Activated T-cell treated with anti-CD3 and anti-CD28 coated beads, Interleukin-2, amount 50 U/mL, for 24 hours (primary cell): Measurements from ENCODE around the gene NFKB1.
A peak's percentile ranks its signal among the peaks of the same experiment; 100 is the strongest.
"Not testable (repeated sequence)": the region's sequence is repeated elsewhere in the genome, so short reads cannot be mapped to it uniquely, and the experiment has no call there.

ENCODE experiments used
- DNase-seq: peaks from one replicate; pipeline ENCODE4 v3.0.0-alpha.2; 2020
- H3K27ac Mint-ChIP-seq: 2 replicates; pipeline ENCODE4 v1.8.0; 2020; ENCODE audit warnings: mild to moderate bottlenecking, mixed read lengths
- H3K27me3 Mint-ChIP-seq: 2 replicates; pipeline ENCODE4 v1.8.0; 2020; ENCODE audit warnings: mixed read lengths
- H3K36me3 Mint-ChIP-seq: 2 replicates; pipeline ENCODE4 v1.8.0; 2020; ENCODE audit warnings: low read depth, mixed read lengths
- H3K4me1 Mint-ChIP-seq: 2 replicates; pipeline ENCODE4 v1.8.0; 2020; ENCODE audit warnings: low read depth, mixed read lengths
- H3K4me3 Mint-ChIP-seq: 2 replicates; pipeline ENCODE4 v1.8.0; 2020; ENCODE audit warnings: mild to moderate bottlenecking, moderate library complexity, mixed read lengths
- H3K9me3 Mint-ChIP-seq: 2 replicates; pipeline ENCODE4 v1.8.0; 2020; ENCODE audit warnings: mixed read lengths

NFKB1 gene

DNA sequence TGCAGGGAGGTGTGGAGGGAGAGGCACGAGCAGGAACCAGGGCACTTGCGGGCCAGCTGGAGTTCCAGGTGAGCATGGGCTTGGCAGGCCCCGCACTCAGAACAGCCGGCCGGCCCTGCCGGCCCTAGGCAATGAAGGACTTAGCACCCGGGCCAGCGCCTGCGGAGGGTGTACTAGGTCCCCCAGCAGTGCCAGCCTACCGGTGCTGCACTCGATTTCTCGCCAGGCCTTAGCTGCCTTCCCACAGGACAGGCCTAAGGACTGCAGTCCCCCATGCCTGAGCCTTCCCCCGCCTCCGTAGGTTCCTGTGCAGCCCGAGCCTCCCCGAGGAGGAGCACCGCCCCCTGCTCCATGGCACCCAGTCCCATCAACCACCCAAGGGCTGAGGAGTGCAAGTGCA lies 18.0 kb upstream of the NFKB1 start:
- Mint-ChIP-seq H3K9me3 (peaks cover 8% of the 10 kb centered on the region), H3K36me3 (no peaks in the 10 kb centered on the region), H3K27ac (no peak overlapping the region), H3K4me3 (no peak overlapping the region), H3K27me3 (no peaks in the 10 kb centered on the region), H3K4me1 (peaks cover 11% of the 10 kb centered on the region)
- DNase-seq: no peak

DNA sequence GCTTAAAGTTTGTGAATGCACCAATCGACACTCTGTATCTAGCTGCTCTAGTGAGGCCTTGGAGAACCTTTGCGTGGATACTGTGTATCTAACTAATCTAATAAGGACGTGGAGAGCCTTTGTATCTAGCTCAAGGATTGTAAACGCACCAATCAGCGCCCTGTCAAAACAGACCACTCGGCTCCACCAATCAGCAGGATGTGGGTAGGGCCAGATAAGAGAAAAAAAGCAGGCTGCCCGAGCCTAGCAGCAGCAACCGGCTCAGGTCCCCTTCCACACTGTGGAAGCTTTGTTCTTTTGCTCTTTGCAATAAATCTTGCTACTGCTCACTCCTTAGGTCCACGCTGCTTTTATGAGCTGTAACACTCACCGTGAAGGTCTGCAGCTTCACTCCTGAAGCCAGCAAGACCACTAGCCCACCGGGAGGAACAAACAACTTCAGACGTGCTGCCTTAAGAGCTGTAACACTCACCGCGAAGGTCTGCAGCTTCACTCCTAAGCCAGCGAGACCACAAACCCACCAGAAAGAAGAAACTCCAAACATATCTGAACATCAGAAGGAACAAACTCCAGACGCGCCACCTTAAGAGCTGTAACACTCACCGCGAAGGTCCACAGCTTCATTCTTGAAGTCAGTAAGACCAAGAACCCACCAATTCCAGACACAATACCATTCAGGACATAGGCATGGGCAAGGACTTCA lies 17.0 kb upstream of the NFKB1 start:
- not testable (repeated sequence) for H3K36me3 Mint-ChIP-seq, DNase-seq, H3K9me3 Mint-ChIP-seq, H3K27me3 Mint-ChIP-seq
- H3K4me3 Mint-ChIP-seq: peak overlapping the region; percentile 21
- H3K27ac Mint-ChIP-seq: peak overlapping the region; percentile 2
- peaks cover 11% of the 10 kb centered on the region for H3K4me1 Mint-ChIP-seq

DNA sequence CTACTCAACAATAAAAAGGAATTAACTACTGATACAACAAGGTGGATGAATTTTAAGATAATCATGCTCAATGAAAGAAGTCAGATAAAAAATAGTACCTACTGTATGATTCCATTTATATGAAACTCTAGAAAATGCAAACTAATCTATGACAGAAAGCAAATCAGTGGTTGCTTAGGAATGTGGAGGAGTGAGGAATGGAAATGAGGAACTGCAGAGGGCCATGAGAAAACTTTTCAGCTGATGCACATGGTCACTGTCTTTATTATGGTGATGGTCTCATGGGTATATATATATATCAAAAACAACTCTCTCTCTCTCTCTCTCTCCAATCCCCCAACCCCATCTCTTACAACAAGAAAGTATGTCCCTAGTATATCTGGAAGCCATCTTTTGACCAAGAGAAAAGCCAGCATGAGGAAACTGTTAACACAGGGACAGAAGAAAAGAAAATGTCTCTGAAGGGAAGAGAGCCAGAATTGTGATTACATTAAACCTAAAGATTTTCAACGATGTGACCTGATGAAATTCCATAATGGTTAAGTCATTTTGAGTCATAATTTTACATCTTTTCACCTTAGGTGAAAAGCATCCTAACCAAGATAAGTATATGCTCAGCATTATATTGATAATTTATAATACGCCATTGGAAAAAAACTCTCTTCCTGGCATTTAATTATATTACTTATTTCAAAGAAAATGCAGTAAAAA lies 8.5 kb upstream of the NFKB1 start:
- no peaks in the 10 kb centered on the region for H3K36me3 Mint-ChIP-seq
- H3K27me3 Mint-ChIP-seq: no peaks in the 10 kb centered on the region
- no peak for DNase-seq
- H3K27ac Mint-ChIP-seq: no peak overlapping the region
- H3K4me1 Mint-ChIP-seq: peaks cover 21% of the 10 kb centered on the region
- H3K4me3 Mint-ChIP-seq: no peak overlapping the region
- no peaks in the 10 kb centered on the region for H3K9me3 Mint-ChIP-seq

DNA sequence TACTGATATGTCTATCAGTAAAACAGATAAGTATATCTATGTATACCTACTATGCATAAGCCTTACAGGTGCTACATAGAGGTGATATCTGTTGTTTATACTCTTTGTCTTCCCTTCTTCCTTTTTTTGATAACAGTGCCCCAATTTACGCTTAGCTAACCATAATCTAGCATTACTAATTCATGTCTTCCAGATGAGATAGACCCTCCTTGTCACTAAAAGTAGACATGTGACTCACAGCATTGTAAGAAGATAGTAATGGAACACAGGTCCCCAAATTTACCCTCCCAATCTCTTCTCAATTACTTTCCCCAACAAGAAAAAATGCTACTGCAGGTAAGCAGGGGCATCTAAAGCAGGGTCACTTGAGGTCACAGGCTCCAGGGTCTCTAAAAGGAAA lies 7.9 kb upstream of the NFKB1 start:
- Mint-ChIP-seq H3K4me1 (peaks cover 25% of the 10 kb centered on the region), H3K27ac (no peak overlapping the region), H3K9me3 (peaks cover 1% of the 10 kb centered on the region), H3K4me3 (no peak overlapping the region), H3K27me3 (no peaks in the 10 kb centered on the region), H3K36me3 (no peaks in the 10 kb centered on the region)
- DNase-seq: no peak

DNA sequence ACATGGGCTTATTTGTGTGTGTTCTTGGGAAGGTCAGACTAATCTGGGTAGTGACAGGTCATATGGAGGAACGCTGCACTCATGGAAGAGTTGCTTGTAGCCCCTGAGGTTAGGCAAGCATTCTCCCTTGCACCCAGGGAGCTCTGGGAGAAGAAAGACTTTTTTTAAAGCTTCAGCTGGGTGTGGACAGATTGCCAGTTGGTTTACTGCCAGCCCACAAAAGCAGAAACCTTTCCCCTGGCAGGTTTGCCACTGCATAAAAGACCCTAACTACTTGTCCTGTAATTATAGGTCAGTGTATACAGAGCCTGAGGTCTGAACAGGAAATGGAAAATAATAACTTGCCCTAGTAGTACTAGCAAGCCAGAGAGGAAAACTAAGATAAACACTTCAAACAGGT lies 7.4 kb upstream of the NFKB1 start:
- no peaks in the 10 kb centered on the region for H3K27me3 Mint-ChIP-seq
- peaks cover 25% of the 10 kb centered on the region for H3K4me1 Mint-ChIP-seq
- DNase-seq: no peak
- peaks cover 6% of the 10 kb centered on the region for H3K9me3 Mint-ChIP-seq
- H3K27ac Mint-ChIP-seq: no peak overlapping the region
- H3K4me3 Mint-ChIP-seq: no peak overlapping the region
- H3K36me3 Mint-ChIP-seq: no peaks in the 10 kb centered on the region

DNA sequence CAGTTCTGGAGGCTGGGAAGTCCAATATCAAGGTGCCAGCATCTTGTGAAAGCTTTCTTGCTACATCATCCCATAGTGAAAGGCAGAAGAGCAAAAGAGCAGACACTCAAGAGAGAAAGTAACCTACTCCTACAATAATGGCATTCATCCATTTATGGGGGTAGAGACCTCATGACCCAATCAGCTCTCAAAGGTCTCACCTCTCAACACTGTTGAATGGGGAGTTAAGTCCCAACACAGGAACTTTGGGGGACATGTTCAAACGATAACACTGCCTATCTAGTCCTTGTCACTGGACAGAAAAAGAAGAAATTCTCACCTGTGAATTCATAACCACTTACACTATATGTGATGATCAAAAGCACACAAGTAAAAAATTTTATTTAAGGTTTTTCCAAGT lies 6.6 kb upstream of the NFKB1 start:
- Mint-ChIP-seq H3K9me3 (peaks cover 8% of the 10 kb centered on the region), H3K4me3 (no peak overlapping the region)

DNA sequence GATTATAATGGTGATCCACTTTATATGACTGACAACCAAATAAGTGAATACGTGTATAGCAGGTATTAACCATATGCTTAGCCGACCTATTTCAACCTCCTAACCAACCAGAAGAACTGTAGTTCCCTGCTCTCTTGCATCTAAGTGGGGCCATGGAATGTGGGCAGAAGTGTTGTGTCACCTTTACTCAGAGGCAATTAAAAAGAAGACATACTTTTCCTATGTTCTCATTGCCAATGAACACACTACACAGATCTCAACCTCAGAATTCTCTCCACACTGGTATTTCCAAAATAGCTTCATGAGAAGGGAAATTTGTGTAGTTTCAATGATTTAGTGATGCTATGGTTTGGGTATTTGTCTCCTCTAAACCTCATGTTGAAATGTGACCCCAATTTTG lies 3.2 kb upstream of the NFKB1 start:
- peaks cover 8% of the 10 kb centered on the region for H3K9me3 Mint-ChIP-seq
- no peaks in the 10 kb centered on the region for H3K27me3 Mint-ChIP-seq
- peaks cover 28% of the 10 kb centered on the region for H3K4me1 Mint-ChIP-seq
- H3K27ac Mint-ChIP-seq: no peak overlapping the region
- peaks cover 13% of the 10 kb centered on the region for H3K36me3 Mint-ChIP-seq
- H3K4me3 Mint-ChIP-seq: no peak overlapping the region
- DNase-seq: no peak

More for the DNA sequence above, 6.6 kb upstream of the NFKB1 start:
- Mint-ChIP-seq H3K27me3 (no peaks in the 10 kb centered on the region), H3K4me1 (peaks cover 26% of the 10 kb centered on the region), H3K27ac (no peak overlapping the region), H3K36me3 (no peaks in the 10 kb centered on the region)
- no peak for DNase-seq

DNA sequence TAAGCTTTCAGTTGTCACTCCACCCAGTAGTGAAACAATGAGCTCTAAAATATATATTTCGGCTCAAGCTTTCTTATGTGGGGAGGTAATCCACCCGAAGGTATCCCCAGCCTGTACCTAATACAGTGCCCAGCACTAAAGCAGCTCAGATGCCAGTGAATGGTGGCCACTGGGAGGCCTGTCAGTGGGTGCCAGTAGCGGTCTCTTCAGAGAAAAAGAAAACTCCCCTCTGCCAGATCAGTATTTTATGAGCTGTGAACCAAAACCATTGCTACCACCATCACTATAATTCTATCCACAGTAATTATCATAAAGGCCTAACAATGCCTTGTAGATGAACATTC lies 835 bp upstream of the NFKB1 start:
- DNase-seq: peak; percentile 53
- H3K27me3 Mint-ChIP-seq: no peaks in the 10 kb centered on the region
- peak overlapping the region; percentile 69 for H3K4me3 Mint-ChIP-seq
- peaks cover 34% of the 10 kb centered on the region for H3K36me3 Mint-ChIP-seq
- H3K9me3 Mint-ChIP-seq: peaks cover 8% of the 10 kb centered on the region
- H3K4me1 Mint-ChIP-seq: peaks cover 31% of the 10 kb centered on the region
- H3K27ac Mint-ChIP-seq: peak overlapping the region; percentile 83

DNA sequence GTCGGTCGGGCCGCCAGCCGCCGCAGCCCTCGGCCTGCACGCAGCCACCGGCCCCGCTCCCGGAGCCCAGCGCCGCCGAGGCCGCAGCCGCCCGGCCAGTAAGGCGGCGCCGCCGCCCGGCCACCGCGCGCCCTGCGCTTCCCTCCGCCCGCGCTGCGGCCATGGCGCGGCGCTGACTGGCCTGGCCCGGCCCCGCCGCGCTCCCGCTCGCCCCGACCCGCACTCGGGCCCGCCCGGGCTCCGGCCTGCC lies 213 bp downstream of the NFKB1 start:
- peak overlapping the region; percentile 92 for H3K27ac Mint-ChIP-seq

DNA sequence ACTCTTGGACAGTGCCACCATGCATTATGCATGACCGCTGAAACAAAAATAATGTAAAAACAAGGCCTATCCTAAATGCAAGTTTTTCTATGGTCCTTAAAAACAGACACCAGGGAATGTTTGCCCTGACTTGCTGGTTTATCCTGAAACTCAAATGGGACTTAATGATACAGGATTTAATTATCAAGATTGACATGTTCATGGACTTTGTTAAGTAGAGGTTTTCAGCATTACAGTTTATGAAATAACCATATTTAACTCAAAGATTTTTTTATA lies 1.3 kb downstream of the NFKB1 start:
- H3K4me1 Mint-ChIP-seq: peaks cover 44% of the 10 kb centered on the region

More for the DNA sequence above, 213 bp downstream of the NFKB1 start:
- peaks cover 38% of the 10 kb centered on the region for H3K36me3 Mint-ChIP-seq
- H3K9me3 Mint-ChIP-seq: peaks cover 8% of the 10 kb centered on the region
- H3K27me3 Mint-ChIP-seq: no peaks in the 10 kb centered on the region
- peaks cover 38% of the 10 kb centered on the region for H3K4me1 Mint-ChIP-seq
- H3K4me3 Mint-ChIP-seq: peak overlapping the region; percentile 98
- no peak for DNase-seq

DNA sequence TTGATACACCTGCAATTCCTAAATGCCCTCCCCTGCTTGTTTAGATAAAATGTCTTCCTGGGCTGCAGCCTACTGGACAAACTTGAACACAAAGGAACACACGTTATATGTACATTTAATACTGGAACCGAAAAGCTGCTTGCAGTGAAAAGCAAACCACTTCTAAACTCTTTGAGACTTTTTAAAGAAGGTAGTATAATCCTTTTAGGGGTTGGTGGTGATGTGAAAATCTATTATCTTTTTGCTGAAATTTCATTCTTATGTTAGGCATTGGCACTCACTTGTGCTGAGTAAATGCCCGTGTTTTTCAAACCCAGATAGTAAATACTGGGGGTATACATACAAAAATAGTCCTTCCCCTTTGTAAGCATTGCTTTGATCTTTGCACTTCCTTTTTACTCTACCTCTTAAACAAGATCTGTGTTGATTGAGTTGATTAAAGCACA lies 2.2 kb downstream of the NFKB1 start:
- Mint-ChIP-seq H3K4me3 (peak overlapping the region; percentile 98), H3K27ac (peak overlapping the region; percentile 98), H3K4me1 (peaks cover 48% of the 10 kb centered on the region), H3K36me3 (peaks cover 49% of the 10 kb centered on the region), H3K9me3 (peaks cover 6% of the 10 kb centered on the region), H3K27me3 (no peaks in the 10 kb centered on the region)
- no peak for DNase-seq

More for the DNA sequence above, 1.3 kb downstream of the NFKB1 start:
- H3K4me3 Mint-ChIP-seq: peak overlapping the region; percentile 98
- H3K27me3 Mint-ChIP-seq: no peaks in the 10 kb centered on the region
- DNase-seq: no peak
- H3K9me3 Mint-ChIP-seq: peaks cover 8% of the 10 kb centered on the region
- peak overlapping the region; percentile 98 for H3K27ac Mint-ChIP-seq
- peaks cover 42% of the 10 kb centered on the region for H3K36me3 Mint-ChIP-seq

DNA sequence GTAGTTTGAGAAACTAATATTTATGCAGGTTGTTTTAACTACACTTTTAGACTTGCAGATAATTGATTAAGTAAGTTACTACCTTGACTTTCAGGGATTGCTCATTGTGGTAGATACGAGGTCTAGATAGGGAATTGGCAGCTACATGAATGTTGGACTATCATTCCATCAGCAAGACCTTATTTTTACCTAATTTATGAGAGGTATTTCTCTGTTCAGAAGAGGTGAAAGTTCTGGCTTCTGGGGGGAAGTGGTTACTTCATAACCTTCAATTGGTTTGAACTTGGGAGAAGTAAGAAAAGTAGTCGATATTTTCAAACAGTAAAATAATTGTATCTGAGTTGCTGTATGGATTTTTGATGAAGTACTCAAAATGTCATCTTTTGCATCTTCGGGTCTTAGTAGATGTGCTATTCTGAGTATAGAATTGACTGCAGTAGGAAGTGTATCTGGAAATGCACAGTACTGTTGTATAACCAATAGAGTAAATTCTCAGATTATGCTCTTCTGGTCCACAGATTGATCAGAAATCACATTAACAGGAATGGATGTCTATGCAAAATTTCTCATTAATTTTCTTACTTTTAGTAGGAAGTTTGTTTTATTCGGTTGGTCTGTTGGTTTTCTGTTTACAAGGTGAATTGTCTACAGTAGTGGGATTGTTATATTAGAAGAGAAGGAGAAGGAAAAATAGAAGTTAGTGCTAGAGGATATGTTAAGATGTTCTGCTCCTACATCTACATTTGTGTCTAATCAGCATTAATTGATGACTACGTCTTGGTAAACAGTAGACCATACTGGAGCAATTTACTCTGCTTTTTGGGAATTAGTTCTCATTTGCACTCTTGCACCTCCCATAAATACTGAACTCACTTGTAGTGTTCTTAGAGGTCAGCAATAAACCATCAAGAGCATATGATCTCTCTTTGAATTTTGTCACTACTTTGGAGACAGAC lies 3.0 kb downstream of the NFKB1 start:
- H3K27me3 Mint-ChIP-seq: no peaks in the 10 kb centered on the region
- peaks cover 55% of the 10 kb centered on the region for H3K4me1 Mint-ChIP-seq
- DNase-seq: no peak
- H3K36me3 Mint-ChIP-seq: peaks cover 57% of the 10 kb centered on the region
- H3K27ac Mint-ChIP-seq: peak overlapping the region; percentile 98
- H3K9me3 Mint-ChIP-seq: no peaks in the 10 kb centered on the region
- peak overlapping the region; percentile 98 for H3K4me3 Mint-ChIP-seq

DNA sequence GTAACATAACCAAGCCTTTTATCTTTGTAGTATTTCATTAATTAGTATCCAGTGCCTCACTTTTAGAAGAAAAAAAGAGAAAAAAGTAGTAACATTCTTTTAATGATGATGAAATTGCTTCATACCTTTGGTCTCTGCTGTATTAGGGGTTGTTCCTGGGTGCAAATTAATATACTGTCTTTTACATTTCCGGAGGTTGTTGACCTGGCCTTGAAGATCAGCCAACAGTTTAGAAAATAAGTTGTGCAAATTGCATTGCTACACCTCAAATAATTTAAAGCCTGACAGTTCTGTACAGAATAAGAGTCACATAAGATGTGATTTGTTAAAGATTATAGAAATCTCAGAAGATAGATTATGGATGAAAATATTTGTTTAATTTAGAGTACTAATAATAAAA lies 3.8 kb downstream of the NFKB1 start:
- Mint-ChIP-seq H3K27ac (peak overlapping the region; percentile 59), H3K4me3 (peak overlapping the region; percentile 98), H3K4me1 (peaks cover 62% of the 10 kb centered on the region), H3K36me3 (peaks cover 65% of the 10 kb centered on the region), H3K9me3 (no peaks in the 10 kb centered on the region), H3K27me3 (no peaks in the 10 kb centered on the region)
- DNase-seq: no peak

DNA sequence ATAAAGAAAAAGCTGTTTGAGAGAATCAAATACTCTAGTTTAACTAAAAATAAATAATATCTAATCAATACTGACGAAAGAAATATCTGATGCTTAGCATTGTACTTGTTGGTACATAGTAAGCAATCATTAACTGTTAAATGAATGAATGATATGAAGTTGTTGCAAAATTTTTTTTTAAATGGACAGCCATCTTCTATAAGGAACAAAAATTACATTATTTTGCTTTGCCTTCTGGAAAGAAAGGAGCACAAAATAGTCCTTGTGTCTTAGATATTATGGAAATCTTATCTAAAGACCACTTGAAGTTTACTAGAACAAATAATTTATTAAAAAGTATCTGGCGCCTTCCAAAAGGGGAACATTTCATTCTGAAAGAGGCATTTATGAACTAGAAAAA lies 4.5 kb downstream of the NFKB1 start:
- Mint-ChIP-seq H3K27ac (no peak overlapping the region), H3K4me1 (peaks cover 63% of the 10 kb centered on the region), H3K36me3 (peaks cover 73% of the 10 kb centered on the region), H3K4me3 (peak overlapping the region; percentile 49), H3K27me3 (no peaks in the 10 kb centered on the region), H3K9me3 (no peaks in the 10 kb centered on the region)
- DNase-seq: no peak

DNA sequence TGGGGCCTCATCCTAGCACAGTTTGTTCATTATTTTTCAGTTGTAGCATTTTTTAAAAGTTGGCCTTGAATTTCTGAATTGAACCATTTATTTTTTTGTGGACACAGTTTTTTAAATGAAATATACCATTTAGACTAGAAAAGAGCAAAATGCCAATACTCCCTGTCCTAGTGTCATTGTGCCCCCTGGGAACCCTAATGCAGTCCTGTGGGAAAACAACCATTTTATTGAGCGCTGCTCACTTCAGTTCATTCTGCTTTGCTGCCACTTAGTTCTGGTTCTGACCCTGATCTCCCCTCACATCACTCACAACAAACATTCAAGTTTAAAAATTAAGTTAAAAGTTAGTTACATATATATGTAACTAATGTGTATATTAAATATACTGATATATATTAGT lies 5.4 kb downstream of the NFKB1 start:
- Mint-ChIP-seq H3K27me3 (no peaks in the 10 kb centered on the region), H3K36me3 (peaks cover 81% of the 10 kb centered on the region), H3K4me1 (peaks cover 69% of the 10 kb centered on the region), H3K27ac (peak overlapping the region; percentile 71), H3K9me3 (no peaks in the 10 kb centered on the region), H3K4me3 (peak overlapping the region; percentile 51)
- no peak for DNase-seq
